Testis (tissue), 2 donors: Measurements from ENCODE around the gene MINDY4.

ENCODE experiments used
- CTCF ChIP-seq, 3 experiments: fragments of 450-650 bp in 2 of 3; fragments of 200-600 bp in 1 of 3; sonication (generic) in 1 of 3; IDR thresholded peaks; one replicate each; pipeline ENCODE4 v1.5.1; 2016 to 2019; ENCODE audit warnings: antibody characterized with exemption in 3 of 3, mild to moderate bottlenecking in 2 of 3, moderate library complexity in 1 of 3
- POLR2A ChIP-seq: fragments of 450-650 bp; IDR thresholded peaks from one replicate; pipeline ENCODE4 v1.6.1; 2017; ENCODE audit warnings: antibody characterized with exemption, mild to moderate bottlenecking, moderate library complexity

GRCh38 chr7:30921540-30922401, 150.6 kb downstream of the MINDY4 start:
- TF ChIP-seq CTCF (IDR thresholded peaks at IDR 0.05) (no peak), POLR2A (no peak)
